ENCODE measurements around the gene SUCLG2. TPM values are rescaled to one million over a fixed set of nuclear protein-coding genes. Genes with fewer than 3 reads are reported as not detected.

SUCLG2 gene
- polyA plus RNA-seq, 1 donor (not counting 4 experiments of a cell fraction or from before 2014, with no cell fraction given): 26.7 TPM

GRCh38 chr3:67460841-67461510, 193.4 kb downstream of the SUCLG2 start:
- H3K4me2 ChIP-seq (ENCODE audit: control insufficient read depth, extremely low read depth, insufficient read depth, low read depth, low read length): no peak overlapping the region
- no peaks in the 10 kb centered on the region for H3K9me3 ChIP-seq (ENCODE audit: control insufficient read depth, low read depth, low read length)
- dilution Hi-C loops (cut with MboI; ENCODE audit: extremely low pct_ligation_motif_present, low sequenced_read_pairs): no loop called here
- H2AFZ ChIP-seq (ENCODE audit: control insufficient read depth, low read length): no peak overlapping the region
- H3K4me3 ChIP-seq (ENCODE audit: control insufficient read depth in 2 of 3, extremely low read depth in 1 of 3, insufficient read depth in 2 of 3, low read depth in 1 of 3, low read length in 3 of 3): no peak overlapping the region
- no peak overlapping the region for H3K27ac ChIP-seq (ENCODE audit: control insufficient read depth, insufficient read depth, low read length)
- H3K79me2 ChIP-seq (ENCODE audit: control insufficient read depth, insufficient read depth, low read length): no peaks in the 10 kb centered on the region
- H3K4me1 ChIP-seq (ENCODE audit: control insufficient read depth, extremely low read depth, insufficient read depth, low read length): no peaks in the 10 kb centered on the region
- DNase-seq (ENCODE audit: low read depth, low spot score) (no peak), FAIRE-seq (no peak)
- no peaks in the 10 kb centered on the region for H3K36me3 ChIP-seq (ENCODE audit: control insufficient read depth in 2 of 2, extremely low read depth in 1 of 2, insufficient read depth in 2 of 2, low read length in 2 of 2)
- H3K9me1 ChIP-seq (ENCODE audit: control insufficient read depth, extremely low read depth, insufficient read depth, low read length): no peaks in the 10 kb centered on the region
- no peaks in the 10 kb centered on the region for H4K20me1 ChIP-seq (ENCODE audit: control insufficient read depth, extremely low read depth, insufficient read depth, low read length)
- H3K27me3 ChIP-seq (ENCODE audit: control insufficient read depth, extremely low read depth, insufficient read depth, low read length): no peaks in the 10 kb centered on the region
- H3K9ac ChIP-seq (ENCODE audit: control insufficient read depth, extremely low read depth, insufficient read depth, low read length): no peak overlapping the region
- TF ChIP-seq EZH2 (IDR thresholded peaks at IDR 0.05; ENCODE audit: low read length): no peak
- TF ChIP-seq CTCF (optimal IDR thresholded peaks at IDR 0.05 in 1 of 3, IDR thresholded peaks at IDR 0.05 in 1 of 3, conservative IDR thresholded peaks at IDR 0.05 in 1 of 3; ENCODE audit: extremely low read depth in 1 of 3, insufficient read depth in 2 of 3, low read length in 3 of 3): no peak

GRCh38 chr3:67459796-67460195, 194.6 kb downstream of the SUCLG2 start:
- dilution Hi-C loops (cut with MboI; ENCODE audit: extremely low pct_ligation_motif_present, low sequenced_read_pairs): no loop called here
- H3K4me2 ChIP-seq (ENCODE audit: control insufficient read depth, extremely low read depth, insufficient read depth, low read depth, low read length): no peak overlapping the region

More at GRCh38 chr3:67459796-67460195, 194.6 kb downstream of the SUCLG2 start:
- H3K9me3 ChIP-seq (ENCODE audit: control insufficient read depth, low read depth, low read length): no peaks in the 10 kb centered on the region
- H3K9ac ChIP-seq (ENCODE audit: control insufficient read depth, extremely low read depth, insufficient read depth, low read length): no peak overlapping the region
- DNase-seq (ENCODE audit: low read depth, low spot score) (no peak), FAIRE-seq (no peak)
- no peaks in the 10 kb centered on the region for H3K36me3 ChIP-seq (ENCODE audit: control insufficient read depth in 2 of 2, extremely low read depth in 1 of 2, insufficient read depth in 2 of 2, low read length in 2 of 2)
- H3K4me1 ChIP-seq (ENCODE audit: control insufficient read depth, extremely low read depth, insufficient read depth, low read length): no peaks in the 10 kb centered on the region
- H3K27me3 ChIP-seq (ENCODE audit: control insufficient read depth, extremely low read depth, insufficient read depth, low read length): no peaks in the 10 kb centered on the region
- H3K79me2 ChIP-seq (ENCODE audit: control insufficient read depth, insufficient read depth, low read length): no peaks in the 10 kb centered on the region
- H3K9me1 ChIP-seq (ENCODE audit: control insufficient read depth, extremely low read depth, insufficient read depth, low read length): no peaks in the 10 kb centered on the region
- no peak overlapping the region for H2AFZ ChIP-seq (ENCODE audit: control insufficient read depth, low read length)
- TF ChIP-seq CTCF (optimal IDR thresholded peaks at IDR 0.05 in 1 of 3, IDR thresholded peaks at IDR 0.05 in 1 of 3, conservative IDR thresholded peaks at IDR 0.05 in 1 of 3; ENCODE audit: extremely low read depth in 1 of 3, insufficient read depth in 2 of 3, low read length in 3 of 3) (no peak), EZH2 (IDR thresholded peaks at IDR 0.05; ENCODE audit: low read length) (no peak)
- no peak overlapping the region for H3K4me3 ChIP-seq (ENCODE audit: control insufficient read depth in 2 of 3, extremely low read depth in 1 of 3, insufficient read depth in 2 of 3, low read depth in 1 of 3, low read length in 3 of 3)
- H3K27ac ChIP-seq (ENCODE audit: control insufficient read depth, insufficient read depth, low read length): no peak overlapping the region
- H4K20me1 ChIP-seq (ENCODE audit: control insufficient read depth, extremely low read depth, insufficient read depth, low read length): no peaks in the 10 kb centered on the region
